GM12878 (cell line): ENCODE results near the gene CYP26B1. TPM values are rescaled to one million over a fixed set of nuclear protein-coding genes. Genes with fewer than 3 reads are reported as not detected.

Source experiments
- ATAC-seq: fragments of 200-7000 bp; cut with Tn5 transposase; 3 replicates; pipeline ENCODE4 v1.9.1; 2020; ENCODE audit warnings: mild to moderate bottlenecking, moderate library complexity
- BruUV-seq: library from RNA; stranded (reverse); fragments of 400-500 nt; replicated peaks from 2 replicates; lab custom pipeline; 2021; lab: Mats Ljungman, UMichigan
- CTCF ChIA-PET: fragments of 300-600 bp; sonication (Branson Sonifier 250); formaldehyde crosslinking; extraction: SDS; loops from one replicate; lab custom pipeline; 2021; ENCODE audit warnings: inconsistent platforms; lab: Yijun Ruan, JAX
- POLR2A ChIA-PET: fragments of 350-600 bp; formaldehyde crosslinking; extraction: SDS; loops from one replicate; lab custom pipeline; 2021; ENCODE audit warnings: inconsistent platforms; lab: Charles Lee
- RAD21 ChIA-PET: fragments of 300-600 bp; sonication (Branson Sonifier 250); formaldehyde crosslinking; loops from one replicate; lab custom pipeline; 2023; ENCODE audit warnings: antibody characterized with exemption; ENCODE audit not compliant: unreplicated experiment; lab: Charles Lee
- SMC1A ChIA-PET: fragments of 300-600 bp; sonication (Branson Sonifier 250); formaldehyde crosslinking; loops from one replicate; lab custom pipeline; 2023; ENCODE audit not compliant: unreplicated experiment, uncharacterized antibody; lab: Charles Lee
- DNase-seq: peaks from one replicate; pipeline ENCODE4 v3.0.0-alpha.2; 2011; ENCODE audit warnings: low read depth, low spot score
- FAIRE-seq: peaks from 3 replicates; lab custom pipeline; 2011; peaks lifted over from hg19 to GRCh38; lab: Jason Lieb, UNC
- H2AFZ ChIP-seq: 2 replicates; pipeline ENCODE4 v1.6.0; 2011; ENCODE audit warnings: low read depth, low read length, control low read depth; ENCODE audit not compliant: control insufficient read depth
- H3K27ac ChIP-seq: 2 replicates; pipeline ENCODE4 v1.5.1; 2011; ENCODE audit warnings: control low read depth; ENCODE audit not compliant: control insufficient read depth, insufficient read depth
- H3K27me3 ChIP-seq, 2 experiments: replicated peaks in 1 of 2; 2 replicates each; pipeline versions ENCODE4 v1.6.0 to v1.6.1; 2011; ENCODE audit warnings: low read length in 1 of 2; ENCODE audit not compliant: control insufficient read depth in 2 of 2, insufficient read depth in 2 of 2
- H3K36me3 ChIP-seq, 2 experiments: 2 replicates each; pipeline ENCODE4 v1.5.1; 2011; ENCODE audit warnings: low read length in 1 of 2; ENCODE audit not compliant: control insufficient read depth in 2 of 2, insufficient read depth in 2 of 2
- H3K4me1 ChIP-seq: 2 replicates; pipeline ENCODE4 v1.6.1; 2011; ENCODE audit warnings: mild to moderate bottlenecking, low read length, moderate library complexity, mixed read lengths; ENCODE audit not compliant: control insufficient read depth, insufficient read depth
- H3K4me2 ChIP-seq: 2 replicates; pipeline ENCODE4 v1.6.0; 2011; ENCODE audit warnings: control low read depth; ENCODE audit not compliant: control insufficient read depth, insufficient read depth
- H3K4me3 ChIP-seq: fragments of 200-600 bp; sonication (generic); 2 replicates; pipeline ENCODE4 v1.5.1; 2016
- H3K79me2 ChIP-seq: 2 replicates; pipeline ENCODE4 v1.6.0; 2011; ENCODE audit warnings: low read length; ENCODE audit not compliant: control insufficient read depth, insufficient read depth
- H3K9ac ChIP-seq: 2 replicates; pipeline ENCODE4 v1.8.0; 2011; ENCODE audit warnings: low read length, control low read depth, mixed read lengths; ENCODE audit not compliant: control insufficient read depth, insufficient read depth
- H3K9me3 ChIP-seq: replicated peaks from 3 replicates; pipeline ENCODE4 v1.5.1; 2011; ENCODE audit warnings: mild to moderate bottlenecking, low read length; ENCODE audit not compliant: control insufficient read depth, insufficient read depth
- H4K20me1 ChIP-seq: 2 replicates; pipeline ENCODE4 v1.6.0; 2011; ENCODE audit not compliant: control insufficient read depth, insufficient read depth
- CHD2 ChIP-seq: IDR thresholded peaks from 2 replicates; pipeline ENCODE4 v1.6.1; 2011; ENCODE audit warnings: low read depth, low read length, improper control_type of control experiment, borderline replicate concordance
- NR2C1 ChIP-seq: fragments of 450-650 bp; IDR thresholded peaks from 2 replicates; pipeline ENCODE4 v1.6.1; 2017; ENCODE audit warnings: antibody characterized with exemption, mild to moderate bottlenecking, moderate library complexity
- PAX8 ChIP-seq: fragments of 450-650 bp; IDR thresholded peaks from 2 replicates; pipeline ENCODE4 v1.6.1; 2017; ENCODE audit warnings: mild to moderate bottlenecking, moderate library complexity
- RUNX3 ChIP-seq: IDR thresholded peaks from 2 replicates; pipeline ENCODE4 v1.6.1; 2012; ENCODE audit warnings: low read length, inconsistent platforms
- TAF1 ChIP-seq: IDR thresholded peaks from 2 replicates; pipeline ENCODE4 v1.6.1; 2011; ENCODE audit warnings: mild to moderate bottlenecking, low read depth, low read length, borderline replicate concordance
- TCF3 ChIP-seq: IDR thresholded peaks from 2 replicates; pipeline ENCODE4 v1.6.1; 2012; ENCODE audit warnings: low read depth, mild to moderate bottlenecking, low read length, borderline replicate concordance; ENCODE audit not compliant: insufficient read depth
- ZNF207 ChIP-seq: fragments of 450-650 bp; IDR thresholded peaks from 2 replicates; pipeline ENCODE4 v1.6.1; 2014; ENCODE audit warnings: antibody characterized with exemption, mild to moderate bottlenecking, borderline replicate concordance
- ZSCAN29 ChIP-seq: fragments of 450-650 bp; IDR thresholded peaks from 2 replicates; pipeline ENCODE4 v1.6.1; 2017; ENCODE audit warnings: mild to moderate bottlenecking, moderate library complexity
- WGBS: methylation state at CpG from one replicate; pipeline ENCODE4 v1.1.6; 2016; ENCODE audit warnings: low lambda C conversion rate; ENCODE audit not compliant: insufficient replicate concordance, insufficient coverage; ENCODE audit errors: missing lambda C conversion rate; 5-methylcytosine and 5-hydroxymethylcytosine counted together
- in situ Hi-C: fragments of 300-500 bp; cut with MboI; formaldehyde crosslinking; loops from 9 replicates; pipeline ENCODE4 v1.14.3; 2018; ENCODE audit warnings: mixed read lengths
- intact Hi-C: fragments of 100-400 bp; cut with micrococcal nuclease; formaldehyde crosslinking; loops from one replicate; pipeline ENCODE4 v1.14.2; 2022; ENCODE audit not compliant: unreplicated experiment
- polyA plus RNA-seq, 11 experiments: library from polyadenylated mRNA; depleted of rRNA in 4 of 11; unstranded in 6 of 11; stranded (reverse) in 5 of 11; fragments of >200 nt; fragmentation: Nextera tagmentation in 4 of 11; fragmentation: Illumina TruSeq in 1 of 11; extraction: Ambion mirVana in 4 of 11; extraction: Trizol in 1 of 11; gene quantifications; 1 replicate in 1 of 11; 2 replicates in 10 of 11; pipeline versions ENCODE4 v1.2.1 to v1.2.3, GENCODE V29; 2011 to 2016; ENCODE audit warnings: inconsistent platforms in 2 of 11, missing spikeins in 2 of 11, low read depth in 1 of 11
- total RNA-seq, 4 experiments: library from RNA; depleted of rRNA in 3 of 4; stranded (reverse); fragments of >200 nt in 3 of 4; fragmentation: Illumina TruSeq in 1 of 4; extraction: Trizol in 1 of 4; gene quantifications; 2 replicates each; pipeline versions ENCODE4 v1.2.1 to v1.2.3, GENCODE V29; 2013 to 2021
- TF ChIP-seq, protein P1 (sequence below): IDR thresholded peaks from 2 replicates; pipeline ENCODE4 v1.6.1; 2011; ENCODE audit warnings: low read depth, low read length, improper control_type of control experiment, borderline replicate concordance
- TF ChIP-seq, protein P2 (sequence below): fragments of 450-650 bp; IDR thresholded peaks from 2 replicates; pipeline ENCODE4 v1.6.1; 2014; ENCODE audit warnings: mild to moderate bottlenecking
- TF ChIP-seq, protein P3 (sequence below): fragments of 450-650 bp; formaldehyde crosslinking; IDR thresholded peaks from 2 replicates; pipeline ENCODE4 v1.4.0; 2022; ENCODE audit warnings: mild to moderate bottlenecking, moderate library complexity

Gene CYP26B1
- total and polyA plus RNA-seq, 10 of the 15 experiments (the other 5 are each of a cell fraction or from before 2014, with no cell fraction given), result not detected

DNA sequence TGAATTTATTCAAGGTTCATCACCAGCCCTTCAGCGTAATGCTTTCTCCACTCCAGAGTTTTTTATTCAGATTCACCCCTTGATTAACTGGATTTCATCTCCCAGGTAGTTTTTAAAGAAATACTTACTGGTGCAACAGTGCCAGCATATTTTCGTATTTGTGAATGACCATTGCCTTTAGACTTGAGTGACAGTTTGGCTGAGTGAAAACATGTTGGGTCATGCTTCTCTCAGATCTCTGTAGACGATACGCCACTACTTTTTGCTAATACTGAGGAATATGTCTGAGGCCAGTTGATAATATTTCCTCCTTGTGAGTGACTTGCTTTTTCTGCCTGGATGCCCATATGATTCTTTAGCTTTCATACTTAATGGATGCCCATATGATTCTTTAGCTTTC lies 51.5 kb downstream of the CYP26B1 start:
- no peak for ATAC-seq
- in situ Hi-C loops, result no loop called here
- no peak overlapping the region for H2AFZ ChIP-seq
- TF ChIP-seq TCF3 (no peak), NR2C1 (no peak), PAX8 (no peak)
- TF ChIP-seq, protein P1, sequence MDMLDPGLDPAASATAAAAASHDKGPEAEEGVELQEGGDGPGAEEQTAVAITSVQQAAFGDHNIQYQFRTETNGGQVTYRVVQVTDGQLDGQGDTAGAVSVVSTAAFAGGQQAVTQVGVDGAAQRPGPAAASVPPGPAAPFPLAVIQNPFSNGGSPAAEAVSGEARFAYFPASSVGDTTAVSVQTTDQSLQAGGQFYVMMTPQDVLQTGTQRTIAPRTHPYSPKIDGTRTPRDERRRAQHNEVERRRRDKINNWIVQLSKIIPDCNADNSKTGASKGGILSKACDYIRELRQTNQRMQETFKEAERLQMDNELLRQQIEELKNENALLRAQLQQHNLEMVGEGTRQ, result no peak
- TF ChIP-seq, protein P2, sequence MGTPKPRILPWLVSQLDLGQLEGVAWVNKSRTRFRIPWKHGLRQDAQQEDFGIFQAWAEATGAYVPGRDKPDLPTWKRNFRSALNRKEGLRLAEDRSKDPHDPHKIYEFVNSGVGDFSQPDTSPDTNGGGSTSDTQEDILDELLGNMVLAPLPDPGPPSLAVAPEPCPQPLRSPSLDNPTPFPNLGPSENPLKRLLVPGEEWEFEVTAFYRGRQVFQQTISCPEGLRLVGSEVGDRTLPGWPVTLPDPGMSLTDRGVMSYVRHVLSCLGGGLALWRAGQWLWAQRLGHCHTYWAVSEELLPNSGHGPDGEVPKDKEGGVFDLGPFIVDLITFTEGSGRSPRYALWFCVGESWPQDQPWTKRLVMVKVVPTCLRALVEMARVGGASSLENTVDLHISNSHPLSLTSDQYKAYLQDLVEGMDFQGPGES, result no peak
- no peaks in the 10 kb centered on the region for H4K20me1 ChIP-seq
- H3K4me3 ChIP-seq, result no peak overlapping the region
- CTCF ChIA-PET, result interaction anchor here (1.3 kb wide), 1 partner anchor 172 kb away, joined by 3 read pairs; no protein-coding TSS in a partner anchor
- WGBS, result 37% methylated on average over 4 of the region's 4 CpGs
- POLR2A ChIA-PET, result no interaction called here
- no peaks in the 10 kb centered on the region for H3K9me3 ChIP-seq
- H3K4me2 ChIP-seq, result no peak overlapping the region
- H3K36me3 ChIP-seq, result no peaks in the 10 kb centered on the region
- no TSS peak for BruUV-seq
- no peak overlapping the region for H3K9ac ChIP-seq
- H3K79me2 ChIP-seq, result no peaks in the 10 kb centered on the region
- RAD21 ChIA-PET, result no interaction called here
- SMC1A ChIA-PET, result no interaction called here
- 0 out of 4 replicates have a peak, but pooled peaks cover 0 to 1% of the 10 kb centered on the region in 2 experiments for H3K27me3 ChIP-seq
- FAIRE-seq, result no peak
- intact Hi-C loops, result no loop called here
- no peaks in the 10 kb centered on the region for H3K4me1 ChIP-seq
- no peak overlapping the region for H3K27ac ChIP-seq
- no peak for DNase-seq

DNA sequence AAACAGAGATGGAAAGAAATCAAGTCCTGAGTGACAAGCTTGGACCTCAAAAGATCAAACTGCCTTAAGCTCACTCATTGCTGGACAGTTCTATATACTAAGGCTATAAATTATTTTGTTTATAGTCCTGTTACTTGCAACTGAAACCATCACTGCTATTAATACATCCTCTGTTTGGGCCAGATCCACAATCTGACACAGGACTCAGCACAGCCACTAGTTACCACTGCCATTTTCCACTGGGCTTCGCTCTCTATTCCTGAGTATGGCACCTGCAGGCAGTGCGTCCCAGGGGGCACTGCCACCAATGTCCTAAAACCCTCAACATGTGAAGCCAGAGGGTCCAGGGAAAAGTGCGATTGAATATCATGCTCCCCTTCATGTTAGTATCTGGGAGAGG lies 52.3 kb downstream of the CYP26B1 start:
- DNase-seq, result no peak
- WGBS, result 42% methylated on average over 3 of the region's 3 CpGs
- no peaks in the 10 kb centered on the region for H3K36me3 ChIP-seq
- SMC1A ChIA-PET, result no interaction called here
- no peak overlapping the region for H2AFZ ChIP-seq
- no peaks in the 10 kb centered on the region for H4K20me1 ChIP-seq
- intact Hi-C loops, result no loop called here
- no peak overlapping the region for H3K9ac ChIP-seq
- POLR2A ChIA-PET, result no interaction called here
- in situ Hi-C loops, result no loop called here
- no peaks in the 10 kb centered on the region for H3K79me2 ChIP-seq
- H3K4me1 ChIP-seq, result no peaks in the 10 kb centered on the region
- no peaks in the 10 kb centered on the region for H3K9me3 ChIP-seq
- H3K27me3 ChIP-seq, result 0 out of 4 replicates have a peak, but pooled peaks cover 0 to 1% of the 10 kb centered on the region in 2 experiments
- no TSS peak for BruUV-seq
- RAD21 ChIA-PET, result no interaction called here
- ATAC-seq, result no peak
- H3K4me3 ChIP-seq, result no peak overlapping the region
- CTCF ChIA-PET, result no interaction called here
- H3K27ac ChIP-seq, result no peak overlapping the region
- no peak overlapping the region for H3K4me2 ChIP-seq
- FAIRE-seq, result no peak
- TF ChIP-seq ZNF207 (no peak), PAX8 (no peak), TAF1 (no peak), CHD2 (no peak), RUNX3 (no peak), ZSCAN29 (no peak)
- TF ChIP-seq, protein P3, sequence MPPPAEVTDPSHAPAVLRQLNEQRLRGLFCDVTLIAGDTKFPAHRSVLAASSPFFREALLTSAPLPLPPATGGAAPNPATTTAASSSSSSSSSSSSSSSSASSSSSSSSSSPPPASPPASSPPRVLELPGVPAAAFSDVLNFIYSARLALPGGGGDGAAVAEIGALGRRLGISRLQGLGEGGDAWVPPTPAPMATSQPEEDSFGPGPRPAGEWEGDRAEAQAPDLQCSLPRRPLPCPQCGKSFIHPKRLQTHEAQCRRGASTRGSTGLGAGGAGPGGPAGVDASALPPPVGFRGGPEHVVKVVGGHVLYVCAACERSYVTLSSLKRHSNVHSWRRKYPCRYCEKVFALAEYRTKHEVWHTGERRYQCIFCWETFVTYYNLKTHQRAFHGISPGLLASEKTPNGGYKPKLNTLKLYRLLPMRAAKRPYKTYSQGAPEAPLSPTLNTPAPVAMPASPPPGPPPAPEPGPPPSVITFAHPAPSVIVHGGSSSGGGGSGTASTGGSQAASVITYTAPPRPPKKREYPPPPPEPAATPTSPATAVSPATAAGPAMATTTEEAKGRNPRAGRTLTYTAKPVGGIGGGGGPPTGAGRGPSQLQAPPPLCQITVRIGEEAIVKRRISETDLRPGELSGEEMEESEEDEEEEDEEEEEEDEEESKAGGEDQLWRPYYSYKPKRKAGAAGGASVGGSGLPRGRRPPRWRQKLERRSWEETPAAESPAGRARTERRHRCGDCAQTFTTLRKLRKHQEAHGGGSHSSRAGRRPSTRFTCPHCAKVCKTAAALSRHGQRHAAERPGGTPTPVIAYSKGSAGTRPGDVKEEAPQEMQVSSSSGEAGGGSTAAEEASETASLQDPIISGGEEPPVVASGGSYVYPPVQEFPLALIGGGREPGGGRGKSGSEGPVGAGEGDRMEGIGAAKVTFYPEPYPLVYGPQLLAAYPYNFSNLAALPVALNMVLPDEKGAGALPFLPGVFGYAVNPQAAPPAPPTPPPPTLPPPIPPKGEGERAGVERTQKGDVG, result no peak
